GDM1 (cell line): Measurements from ENCODE around the gene MYF5.

ENCODE experiments used
- DNase-seq: peaks from one replicate; lab custom pipeline; 2025; lab: John Stamatoyannopoulos, UW

MYF5 gene

GRCh38 chr12:80707830-80708258 is 8.9 kb upstream of the MYF5 start:
- no peak for DNase-seq

GRCh38 chr12:80708259-80708974 is 8.3 kb upstream of the MYF5 start:
- no peak for DNase-seq

GRCh38 chr12:80708975-80709328 is 7.8 kb upstream of the MYF5 start:
- DNase-seq: no peak

- no peak for DNase-seq
Measured at GRCh38 chr12:80709811-80710726, 6.6 kb upstream of the MYF5 start.

GRCh38 chr12:80710727-80711449 is 5.8 kb upstream of the MYF5 start:
- DNase-seq: no peak

GRCh38 chr12:80711866-80712265 is 4.8 kb upstream of the MYF5 start:
- no peak for DNase-seq

- DNase-seq: no peak
Measured at GRCh38 chr12:80712866-80713265, 3.8 kb upstream of the MYF5 start.

- no peak for DNase-seq
Measured at GRCh38 chr12:80713419-80713818, 3.3 kb upstream of the MYF5 start.

- no peak for DNase-seq
Measured at GRCh38 chr12:80714055-80714454, 2.7 kb upstream of the MYF5 start.

- DNase-seq: no peak
Measured at GRCh38 chr12:80714846-80715245, 1.9 kb upstream of the MYF5 start.

GRCh38 chr12:80715713-80716249 is 931 bp upstream of the MYF5 start:
- no peak for DNase-seq

GRCh38 chr12:80717856-80718255 is 1.1 kb downstream of the MYF5 start:
- DNase-seq: no peak

- DNase-seq: no peak
Measured at GRCh38 chr12:80720516-80720915, 3.8 kb downstream of the MYF5 start.

GRCh38 chr12:80721326-80721725 is 4.6 kb downstream of the MYF5 start:
- no peak for DNase-seq

GRCh38 chr12:80745851-80746505 is 29.3 kb downstream of the MYF5 start:
- DNase-seq: no peak

- DNase-seq: no peak
Measured at GRCh38 chr12:80747800-80748199, 31.1 kb downstream of the MYF5 start.

GRCh38 chr12:80749456-80749855 is 32.7 kb downstream of the MYF5 start:
- no peak for DNase-seq

GRCh38 chr12:80752464-80752863 is 35.8 kb downstream of the MYF5 start:
- DNase-seq: no peak

GRCh38 chr12:80754274-80754673 is 37.6 kb downstream of the MYF5 start:
- no peak for DNase-seq

- DNase-seq: no peak
Measured at GRCh38 chr12:80756875-80757274, 40.2 kb downstream of the MYF5 start.

GRCh38 chr12:80761838-80762237 is 45.1 kb downstream of the MYF5 start:
- DNase-seq: no peak

- DNase-seq: no peak
Measured at GRCh38 chr12:80763874-80764273, 47.2 kb downstream of the MYF5 start.
